Heart left ventricle (tissue), 13 donors: ENCODE measurements around the gene APH1B.

Experiments
- CTCF ChIP-seq, 12 donors: fragments of 200-600 bp; sonication (generic) in 4 of 12; IDR thresholded peaks; one replicate each; pipeline versions ENCODE4 v1.5.0 to v1.8.0; 2018 to 2022; ENCODE audit warnings: antibody characterized with exemption in 12 of 12, mild to moderate bottlenecking in 5 of 12
- POLR2A ChIP-seq, 2 donors: fragments of 450-650 bp; IDR thresholded peaks; one replicate each; pipeline ENCODE4 v1.6.1; 2017; ENCODE audit warnings: antibody characterized with exemption in 2 of 2, mild to moderate bottlenecking in 2 of 2, moderate library complexity in 2 of 2
- donor health status: ischemic (EF 13 %, LVEDD 7.1; RV severe dilation, severe dysfunction).
- donor health status: DM: no; HTN: yes; CAD: no.
- donor health status: DM: no; HTN: no; CAD: no.
- donor health status: ischemic (EF 25% LVEDD 6.9; RV normal size, moderate dysfunction).
- donor health status: ischemic (EF 25% LVEDD 5.7; RV mildly dilated, moderate dysfunction).
- donor health status: ischemic (EF 35%, LVEDD 5.7; RV mildly dilated, moderate dysfunction).
- donor health status: nonischemic (EF 11% LVEDD 7.7; RV severe dilation, severe dysfunction).
- donor health status: DM: yes; HTN: yes; CAD: no.
- donor health status: PGD.
- donor health status: ischemic (EF 29% LVEDD 5.4; RV normal size, mild dysfunction).
- donor health status: nonischemic (EF 23%, LVEDD 6.1; RV moderate dilation, normal function).

DNA sequence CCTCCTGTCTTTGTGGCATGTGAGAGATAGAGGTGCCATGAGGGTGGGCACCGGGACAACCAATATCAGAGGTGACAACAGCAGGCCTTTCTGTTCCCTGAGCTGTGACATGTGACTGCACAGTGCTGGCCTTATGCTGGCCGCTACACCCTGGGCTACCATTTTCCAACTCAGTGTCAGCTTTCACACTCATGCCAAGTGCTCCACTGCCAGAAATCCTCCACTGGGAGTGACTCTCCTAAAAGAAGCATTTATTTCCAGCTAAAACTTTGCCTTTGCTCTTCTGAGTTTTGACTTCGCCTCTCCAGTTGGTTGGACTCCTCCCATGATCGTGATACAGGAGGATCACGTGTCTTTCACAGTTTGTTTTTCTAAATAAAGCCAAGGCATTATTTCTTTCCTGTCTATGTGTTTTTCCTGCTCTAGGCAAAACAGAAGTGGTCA is 72.8 kb downstream of the APH1B start:
- TF ChIP-seq CTCF (IDR thresholded peaks at IDR 0.05) (no peak), POLR2A (IDR thresholded peaks at IDR 0.05) (no peak)
